Endodermal cell (in vitro differentiated cells): ENCODE results near the gene ZC3H15. TPM values are rescaled to one million over a fixed set of nuclear protein-coding genes. Genes with fewer than 3 reads are reported as not detected.

Experiments used
- DNase-seq: peaks from one replicate; pipeline ENCODE4 v3.0.0-alpha.2; 2017
- H3K27ac ChIP-seq: 2 replicates; pipeline ENCODE4 v1.5.1; 2013; ENCODE audit warnings: mild to moderate bottlenecking, low read depth, low read length, moderate library complexity
- H3K27me3 ChIP-seq: 2 replicates; pipeline ENCODE4 v1.6.1; 2013; ENCODE audit warnings: mild to moderate bottlenecking, low read length, moderate library complexity; ENCODE audit not compliant: insufficient read depth, control insufficient read depth, poor library complexity, severe bottlenecking
- H3K36me3 ChIP-seq: 2 replicates; pipeline ENCODE4 v1.7.0; 2013; ENCODE audit warnings: mild to moderate bottlenecking, low read length, moderate library complexity; ENCODE audit not compliant: control insufficient read depth, insufficient read depth
- H3K4me1 ChIP-seq: one replicate; pipeline ENCODE4 v1.7.0; 2013; ENCODE audit warnings: low read length; ENCODE audit not compliant: control insufficient read depth, insufficient read depth
- H3K4me3 ChIP-seq: 2 replicates; pipeline ENCODE4 v1.5.1; 2013; ENCODE audit warnings: mild to moderate bottlenecking, low read length, moderate library complexity
- H3K9ac ChIP-seq: 2 replicates; pipeline ENCODE4 v1.6.1; 2013; ENCODE audit warnings: mild to moderate bottlenecking, low read length, moderate library complexity; ENCODE audit not compliant: poor library complexity, severe bottlenecking; ENCODE audit errors: extremely low read depth
- H3K9me3 ChIP-seq: 2 replicates; pipeline ENCODE4 v1.6.1; 2013; ENCODE audit warnings: mild to moderate bottlenecking, low read length, moderate library complexity; ENCODE audit not compliant: control insufficient read depth
- H3K27ac Mint-ChIP-seq: 2 replicates; pipeline ENCODE4 v1.8.0; 2020; ENCODE audit warnings: mixed read lengths
- H3K27me3 Mint-ChIP-seq: 2 replicates; pipeline ENCODE4 v1.8.0; 2021; ENCODE audit warnings: mild to moderate bottlenecking, mixed read lengths; ENCODE audit not compliant: insufficient read depth
- H3K36me3 Mint-ChIP-seq: 2 replicates; pipeline ENCODE4 v1.8.0; 2020; ENCODE audit warnings: low read depth, mixed read lengths
- H3K4me1 Mint-ChIP-seq: 2 replicates; pipeline ENCODE4 v1.8.0; 2020; ENCODE audit warnings: mixed read lengths
- H3K4me3 Mint-ChIP-seq: 2 replicates; pipeline ENCODE4 v1.8.0; 2020; ENCODE audit warnings: mild to moderate bottlenecking, moderate library complexity, mixed read lengths
- H3K9me3 Mint-ChIP-seq: 2 replicates; pipeline ENCODE4 v1.8.0; 2020; ENCODE audit warnings: mild to moderate bottlenecking, mixed read lengths
- CTCF ChIP-seq: fragments of 200-600 bp; sonication (generic); conservative IDR thresholded peaks from 2 replicates; pipeline ENCODE4 v1.5.0; 2021; ENCODE audit warnings: antibody characterized with exemption, mild to moderate bottlenecking
- WGBS, 2 experiments: methylation state at CpG; one replicate each; pipeline versions ENCODE4 v1.1.5 to v1.1.7; 2013; ENCODE audit warnings: missing lambda C conversion rate in 2 of 2, mixed read lengths in 1 of 2; ENCODE audit not compliant: insufficient coverage in 1 of 2, insufficient read length in 1 of 2; 5-methylcytosine and 5-hydroxymethylcytosine counted together
- total RNA-seq, 2 donors: library from RNA; stranded (reverse); fragmentation: NEBNext Ultra II Directional in 1 of 2; extraction: Animal tissue kit (Norgen Biotek cat#: 25700) in 1 of 2; gene quantifications; 2 replicates in 1 of 2; 3 replicates in 1 of 2; pipeline ENCODE4 v1.2.1, GENCODE V29; 2021

Gene ZC3H15
- total RNA-seq, 2 donors from 2014 or later, result 54.6 to 59.3 TPM

DNA sequence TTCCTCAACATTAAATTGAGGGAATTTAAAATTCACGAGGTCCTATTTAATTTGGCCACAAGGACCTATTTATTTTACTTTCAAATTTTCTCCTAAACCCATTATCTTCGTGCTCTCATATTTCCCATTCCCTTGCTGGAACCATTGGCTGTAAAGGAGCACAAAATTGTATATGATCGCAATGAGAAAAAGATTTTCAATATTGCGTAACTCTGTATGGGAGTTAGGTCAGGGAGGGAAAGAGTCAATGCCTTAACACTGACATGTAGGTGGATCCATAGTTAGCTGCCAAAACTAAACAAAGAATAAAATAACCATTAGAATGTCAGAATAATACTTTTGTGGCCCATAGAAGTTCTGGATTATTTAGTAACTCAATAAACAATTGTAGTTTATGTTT lies 40.6 kb upstream of the ZC3H15 start:
- H3K4me3 ChIP-seq, result no peak overlapping the region
- no peak overlapping the region for H3K4me3 Mint-ChIP-seq
- DNase-seq, result no peak
- no peak for TF ChIP-seq CTCF
- no peak overlapping the region for H3K9ac ChIP-seq
- peaks cover 3% of the 10 kb centered on the region for H3K36me3 Mint-ChIP-seq
- H3K9me3 Mint-ChIP-seq, result peaks cover 3% of the 10 kb centered on the region
- peaks cover 6% of the 10 kb centered on the region for H3K9me3 ChIP-seq
- H3K4me1 Mint-ChIP-seq, result peaks cover 8% of the 10 kb centered on the region
- H3K27ac Mint-ChIP-seq, result no peak overlapping the region
- no peak overlapping the region for H3K27ac ChIP-seq
- H3K4me1 ChIP-seq, result no peaks in the 10 kb centered on the region
- H3K27me3 Mint-ChIP-seq, result no peaks in the 10 kb centered on the region
- H3K27me3 ChIP-seq, result no peaks in the 10 kb centered on the region
- no peaks in the 10 kb centered on the region for H3K36me3 ChIP-seq
- 94 to 100% methylated on average over 1 to 4 of the region's 4 CpGs for WGBS, 2 experiments

DNA sequence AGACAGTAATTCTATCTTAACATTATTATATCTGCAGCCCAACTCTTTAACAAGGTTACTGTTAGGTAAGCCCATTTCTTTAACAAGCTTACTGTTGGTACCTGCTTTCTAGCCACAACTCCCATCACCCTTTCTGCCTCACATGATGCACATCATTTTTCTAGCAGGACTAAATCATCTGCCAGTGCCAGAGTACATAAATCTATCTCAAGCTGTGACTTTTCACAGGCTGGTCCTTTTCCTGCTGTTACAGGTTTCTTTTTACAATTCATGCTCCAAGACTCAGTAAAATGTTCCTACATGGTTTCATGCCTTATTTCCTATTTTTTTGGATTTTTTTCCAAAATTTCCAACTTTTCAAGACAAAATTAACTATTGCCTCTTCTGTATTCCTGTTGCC lies 30.4 kb upstream of the ZC3H15 start:
- TF ChIP-seq CTCF, result no peak
- no peak overlapping the region for H3K4me3 ChIP-seq
- H3K4me1 Mint-ChIP-seq, result peaks cover 9% of the 10 kb centered on the region
- no peak overlapping the region for H3K27ac ChIP-seq
- H3K9me3 Mint-ChIP-seq, result no peaks in the 10 kb centered on the region
- H3K27me3 ChIP-seq, result no peaks in the 10 kb centered on the region
- peaks cover 1% of the 10 kb centered on the region for H3K36me3 Mint-ChIP-seq
- no peaks in the 10 kb centered on the region for H3K4me1 ChIP-seq
- H3K36me3 ChIP-seq, result no peaks in the 10 kb centered on the region
- H3K9ac ChIP-seq, result no peak overlapping the region
- no peak overlapping the region for H3K27ac Mint-ChIP-seq
- no peak overlapping the region for H3K4me3 Mint-ChIP-seq
- DNase-seq, result no peak
- H3K27me3 Mint-ChIP-seq, result no peaks in the 10 kb centered on the region
- H3K9me3 ChIP-seq, result no peaks in the 10 kb centered on the region

DNA sequence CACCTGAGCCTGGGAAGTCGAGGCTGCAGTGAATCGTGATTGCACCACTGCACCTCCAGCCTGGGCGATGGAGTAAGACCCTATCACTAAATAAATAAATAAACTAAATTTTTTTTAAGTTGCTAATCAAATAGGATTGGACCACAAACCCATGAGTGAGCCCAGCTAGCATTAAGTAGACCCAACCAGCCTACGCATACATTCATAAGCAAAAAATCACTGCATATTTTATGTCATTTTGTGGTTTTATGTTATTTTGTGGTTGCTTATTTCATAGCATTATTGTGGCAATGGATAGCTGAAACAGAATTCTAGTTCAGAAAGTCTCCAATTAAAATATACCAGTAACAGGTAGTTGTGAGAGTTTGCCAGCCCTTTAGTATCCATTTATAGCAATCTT lies 29.1 kb upstream of the ZC3H15 start:
- H3K4me1 Mint-ChIP-seq, result peaks cover 9% of the 10 kb centered on the region
- H3K4me1 ChIP-seq, result no peaks in the 10 kb centered on the region
- no peak overlapping the region for H3K27ac Mint-ChIP-seq
- H3K36me3 ChIP-seq, result no peaks in the 10 kb centered on the region
- 87 to 100% methylated on average over 2 to 3 of the region's 4 CpGs for WGBS, 2 experiments
- no peak for TF ChIP-seq CTCF
- H3K27me3 ChIP-seq, result no peaks in the 10 kb centered on the region
- H3K27me3 Mint-ChIP-seq, result no peaks in the 10 kb centered on the region
- H3K9me3 Mint-ChIP-seq, result peaks cover 4% of the 10 kb centered on the region
- DNase-seq, result no peak
- H3K4me3 ChIP-seq, result no peak overlapping the region
- no peak overlapping the region for H3K27ac ChIP-seq
- no peak overlapping the region for H3K4me3 Mint-ChIP-seq
- H3K9ac ChIP-seq, result no peak overlapping the region
- H3K36me3 Mint-ChIP-seq, result peaks cover 1% of the 10 kb centered on the region
- no peaks in the 10 kb centered on the region for H3K9me3 ChIP-seq
